Body of pancreas (tissue), 4 donors: ENCODE results near the gene CROCC.
"Not testable (repeated sequence)": the region's sequence is repeated elsewhere in the genome, so short reads cannot be mapped to it uniquely, and the experiment has no call there.

Source experiments
- CTCF ChIP-seq, 7 experiments: fragments of 450-650 bp in 4 of 7; fragments of 200-600 bp in 3 of 7; sonication (generic) in 3 of 7; IDR thresholded peaks; one replicate each; pipeline ENCODE4 v1.5.1; 2016 to 2019; ENCODE audit warnings: antibody characterized with exemption in 7 of 7
- POLR2A ChIP-seq, 3 donors: fragments of 450-650 bp; IDR thresholded peaks; one replicate each; pipeline ENCODE4 v1.6.1; 2016; ENCODE audit warnings: antibody characterized with exemption in 3 of 3, mild to moderate bottlenecking in 2 of 3

GRCh38 chr1:16873076-16873879 lies 48.5 kb upstream of the CROCC start:
- not testable (repeated sequence) for TF ChIP-seq POLR2A, CTCF (IDR thresholded peaks at IDR 0.05)
